Renal pelvis (tissue), 4 donors: ENCODE results near the gene RFPL4A. TPM values are rescaled to one million over a fixed set of nuclear protein-coding genes. Genes with fewer than 3 reads are reported as not detected.

Experiments used
- DNase-seq: peaks from one replicate; pipeline ENCODE4 v3.0.0-alpha.2; 2013
- polyA plus RNA-seq, 3 donors: library from polyadenylated mRNA; unstranded; fragments of 120-200 nt; gene quantifications; one replicate each; pipeline ENCODE4 v1.2.1, GENCODE V29; 2013; ENCODE audit not compliant: insufficient read length in 3 of 3

Gene RFPL4A
- polyA plus RNA-seq, 3 donors, result 0.09 to 0.22 TPM; not detected in 1

- no peak for DNase-seq
These were observed 43.4 kb downstream of the RFPL4A start for GRCh38 chr19:55802281-55802680.

GRCh38 chr19:55809381-55810058, 50.6 kb downstream of the RFPL4A start:
- DNase-seq, result peak; percentile 28

GRCh38 chr19:55811340-55811739, 52.4 kb downstream of the RFPL4A start:
- DNase-seq, result no peak

GRCh38 chr19:55812449-55812848, 53.6 kb downstream of the RFPL4A start:
- DNase-seq, result no peak

Other genes starting within 250 kb of the RFPL4A start
- 1 to 10 TPM in 2 of 3 donors, under 1 TPM in 1; 0.99 to 2.3 (median 1.5) TPM for gene SBK2, start 222.0 kb upstream of the RFPL4A start, polyA plus RNA-seq
- under 1 TPM in 2 of 3 donors, not detected in 1; 0.11 to 0.44 TPM for gene SBK3, start 213.6 kb upstream of the RFPL4A start, polyA plus RNA-seq
- gene ZNF579, start 178.2 kb upstream of the RFPL4A start, polyA plus RNA-seq, result 10 to 100 TPM; 21.5 to 23.7 (median 22.9) TPM
- gene FIZ1, start 159.6 kb upstream of the RFPL4A start, polyA plus RNA-seq, result 10 to 100 TPM; 25.2 to 27.9 (median 25.6) TPM
- 10 to 100 TPM; 10.5 to 13.2 (median 12.4) TPM for gene ZNF524, start 158.8 kb upstream of the RFPL4A start, polyA plus RNA-seq
- gene ZNF865, start 153.4 kb upstream of the RFPL4A start, polyA plus RNA-seq, result 10 to 100 TPM in 2 of 3 donors, 1 to 10 TPM in 1; 9.9 to 13.5 (median 11.6) TPM
- gene ZNF784, start 134.5 kb upstream of the RFPL4A start, polyA plus RNA-seq, result 10 to 100 TPM; 13.6 to 15.9 (median 13.9) TPM
- gene ZNF580, start 118.1 kb upstream of the RFPL4A start, polyA plus RNA-seq, result 10 to 100 TPM; 55.8 to 60.5 (median 57.3) TPM
- gene ZNF581, start 115.4 kb upstream of the RFPL4A start, polyA plus RNA-seq, result 10 to 100 TPM; 28.3 to 35.1 (median 32.8) TPM
- 10 to 100 TPM; 28.0 to 30.2 (median 28.2) TPM for gene CCDC106, start 110.9 kb upstream of the RFPL4A start, polyA plus RNA-seq
- 100 to 1,000 TPM; 198 to 235 (median 219) TPM for gene U2AF2, start 104.1 kb upstream of the RFPL4A start, polyA plus RNA-seq
- 100 to 1,000 TPM; 123 to 173 (median 140) TPM for gene EPN1, start 83.9 kb upstream of the RFPL4A start, polyA plus RNA-seq
- gene NLRP9, start 20.7 kb upstream of the RFPL4A start, polyA plus RNA-seq, result under 1 TPM in 1 of 3 donors, not detected in 2; 0.05 TPM
- gene RFPL4AL1, start 10.0 kb downstream of the RFPL4A start, polyA plus RNA-seq, result not detected
- under 1 TPM; 0.06 to 0.27 (median 0.23) TPM for gene NLRP11, start 72.9 kb downstream of the RFPL4A start, polyA plus RNA-seq
- not detected for gene NLRP4, start 77.4 kb downstream of the RFPL4A start, polyA plus RNA-seq
- gene NLRP13, start 173.2 kb downstream of the RFPL4A start, polyA plus RNA-seq, result not detected
- gene NLRP8, start 188.7 kb downstream of the RFPL4A start, polyA plus RNA-seq, result not detected
- gene NLRP5, start 227.7 kb downstream of the RFPL4A start, polyA plus RNA-seq, result not detected